A549 (cell line): ENCODE data around the gene TBC1D10A.

ENCODE experiments used
- CEBPB ChIP-seq, 2 experiments: fragments of >200 bp in 1 of 2; sonication (Bioruptor Twin) in 1 of 2; formaldehyde crosslinking in 1 of 2; IDR thresholded peaks; 2 replicates each; pipeline ENCODE4 v1.6.1; 2012 to 2016
- EP300 ChIP-seq, 2 experiments: fragments of >200 bp; sonication (Bioruptor Twin); formaldehyde crosslinking; IDR thresholded peaks; 2 replicates in 1 of 2; 3 replicates in 1 of 2; pipeline ENCODE4 v1.6.1; 2016 to 2017
- HDAC2 ChIP-seq: fragments of 200-600 bp; sonication (generic); IDR thresholded peaks from 2 replicates; pipeline ENCODE4 v1.6.1; 2016
- POLR2A ChIP-seq: IDR thresholded peaks from 2 replicates; pipeline ENCODE4 v1.6.1; 2012; ENCODE audit warnings: mild to moderate bottlenecking, low read length
- POLR2AphosphoS2 ChIP-seq: conservative IDR thresholded peaks from 2 replicates; pipeline ENCODE4 v1.6.1; 2012; ENCODE audit warnings: low read length, improper control_type of control experiment, inconsistent platforms
- RAD21 ChIP-seq, 2 experiments: fragments of >200 bp in 1 of 2; sonication (Bioruptor Twin) in 1 of 2; formaldehyde crosslinking in 1 of 2; IDR thresholded peaks in 1 of 2; conservative IDR thresholded peaks in 1 of 2; 2 replicates in 1 of 2; 3 replicates in 1 of 2; pipeline ENCODE4 v1.6.1; 2012 to 2018; ENCODE audit warnings: inconsistent platforms in 1 of 2
- RNF2 ChIP-seq: fragments of 200-600 bp; sonication (generic); IDR thresholded peaks from 2 replicates; pipeline ENCODE4 v1.6.1; 2016; ENCODE audit warnings: low read depth, mild to moderate bottlenecking, antibody characterized with exemption, moderate library complexity, borderline replicate concordance
- TF ChIP-seq, protein P1 (sequence below): IDR thresholded peaks from 2 replicates; pipeline ENCODE4 v1.6.1; 2012
- TF ChIP-seq, protein P2 (sequence below): fragments of >200 bp; sonication (Bioruptor Twin); formaldehyde crosslinking; IDR thresholded peaks from 3 replicates; pipeline ENCODE4 v1.5.1; 2016
- TF ChIP-seq, protein P3 (sequence below): fragments of 200-600 bp; sonication (generic); IDR thresholded peaks from 2 replicates; pipeline ENCODE4 v1.6.1; 2016; ENCODE audit warnings: antibody characterized with exemption, mild to moderate bottlenecking, moderate library complexity
- TF ChIP-seq, protein P4 (sequence below): IDR thresholded peaks from 2 replicates; pipeline ENCODE4 v1.6.1; 2012

DNA sequence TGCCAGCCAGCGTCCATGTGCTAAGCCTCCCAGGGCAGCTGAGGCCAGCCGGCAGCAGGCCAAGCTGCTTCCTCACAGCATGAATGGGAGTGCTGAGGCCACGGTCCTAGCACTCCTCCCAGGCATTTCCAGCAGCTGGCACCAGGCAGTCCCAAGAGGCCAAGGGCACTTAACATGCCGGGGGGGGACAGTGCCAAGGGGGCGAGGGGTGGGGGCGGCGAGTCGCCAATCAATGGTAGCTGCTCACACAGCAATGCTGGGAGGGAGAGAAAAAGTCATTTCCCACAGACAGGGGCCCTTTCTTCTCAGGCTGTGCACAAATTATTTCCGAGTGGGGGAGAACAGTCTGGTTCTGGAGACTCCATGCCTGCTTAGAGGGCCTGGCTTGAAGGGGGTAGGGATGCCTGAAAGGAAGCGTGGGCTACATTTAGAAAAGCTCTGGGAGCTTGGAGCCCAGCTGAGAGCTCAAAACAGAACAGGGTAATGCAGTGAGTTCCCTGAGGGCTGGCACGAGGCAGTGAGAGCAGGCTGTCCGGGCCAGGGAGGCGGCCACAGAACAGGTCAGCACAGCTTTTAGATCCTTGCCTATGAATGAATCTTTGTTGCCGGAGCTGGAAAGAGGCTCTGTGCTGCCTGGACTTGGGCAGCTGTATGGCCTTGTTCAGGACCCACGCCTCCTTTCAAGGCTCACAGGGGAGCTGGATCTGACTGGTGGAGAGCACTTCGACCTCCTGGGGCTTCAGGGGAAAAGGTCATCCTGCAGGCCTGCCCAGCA lies 14.4 kb upstream of the TBC1D10A start:
- TF ChIP-seq POLR2A (no peak), POLR2AphosphoS2 (no peak), EP300 (IDR thresholded peaks at IDR 0.05) (no peak), RNF2 (no peak), RAD21 (conservative IDR thresholded peaks at IDR 0.05 in 1 of 2, IDR thresholded peaks at IDR 0.05 in 1 of 2) (no peak), CEBPB (IDR thresholded peaks at IDR 0.05) (no peak), HDAC2 (no peak)
- TF ChIP-seq, protein P1, sequence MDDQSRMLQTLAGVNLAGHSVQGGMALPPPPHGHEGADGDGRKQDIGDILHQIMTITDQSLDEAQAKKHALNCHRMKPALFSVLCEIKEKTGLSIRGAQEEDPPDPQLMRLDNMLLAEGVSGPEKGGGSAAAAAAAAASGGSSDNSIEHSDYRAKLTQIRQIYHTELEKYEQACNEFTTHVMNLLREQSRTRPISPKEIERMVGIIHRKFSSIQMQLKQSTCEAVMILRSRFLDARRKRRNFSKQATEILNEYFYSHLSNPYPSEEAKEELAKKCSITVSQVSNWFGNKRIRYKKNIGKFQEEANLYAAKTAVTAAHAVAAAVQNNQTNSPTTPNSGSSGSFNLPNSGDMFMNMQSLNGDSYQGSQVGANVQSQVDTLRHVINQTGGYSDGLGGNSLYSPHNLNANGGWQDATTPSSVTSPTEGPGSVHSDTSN = no peak
- TF ChIP-seq, protein P2, sequence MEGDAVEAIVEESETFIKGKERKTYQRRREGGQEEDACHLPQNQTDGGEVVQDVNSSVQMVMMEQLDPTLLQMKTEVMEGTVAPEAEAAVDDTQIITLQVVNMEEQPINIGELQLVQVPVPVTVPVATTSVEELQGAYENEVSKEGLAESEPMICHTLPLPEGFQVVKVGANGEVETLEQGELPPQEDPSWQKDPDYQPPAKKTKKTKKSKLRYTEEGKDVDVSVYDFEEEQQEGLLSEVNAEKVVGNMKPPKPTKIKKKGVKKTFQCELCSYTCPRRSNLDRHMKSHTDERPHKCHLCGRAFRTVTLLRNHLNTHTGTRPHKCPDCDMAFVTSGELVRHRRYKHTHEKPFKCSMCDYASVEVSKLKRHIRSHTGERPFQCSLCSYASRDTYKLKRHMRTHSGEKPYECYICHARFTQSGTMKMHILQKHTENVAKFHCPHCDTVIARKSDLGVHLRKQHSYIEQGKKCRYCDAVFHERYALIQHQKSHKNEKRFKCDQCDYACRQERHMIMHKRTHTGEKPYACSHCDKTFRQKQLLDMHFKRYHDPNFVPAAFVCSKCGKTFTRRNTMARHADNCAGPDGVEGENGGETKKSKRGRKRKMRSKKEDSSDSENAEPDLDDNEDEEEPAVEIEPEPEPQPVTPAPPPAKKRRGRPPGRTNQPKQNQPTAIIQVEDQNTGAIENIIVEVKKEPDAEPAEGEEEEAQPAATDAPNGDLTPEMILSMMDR = no peak
- TF ChIP-seq, protein P3, sequence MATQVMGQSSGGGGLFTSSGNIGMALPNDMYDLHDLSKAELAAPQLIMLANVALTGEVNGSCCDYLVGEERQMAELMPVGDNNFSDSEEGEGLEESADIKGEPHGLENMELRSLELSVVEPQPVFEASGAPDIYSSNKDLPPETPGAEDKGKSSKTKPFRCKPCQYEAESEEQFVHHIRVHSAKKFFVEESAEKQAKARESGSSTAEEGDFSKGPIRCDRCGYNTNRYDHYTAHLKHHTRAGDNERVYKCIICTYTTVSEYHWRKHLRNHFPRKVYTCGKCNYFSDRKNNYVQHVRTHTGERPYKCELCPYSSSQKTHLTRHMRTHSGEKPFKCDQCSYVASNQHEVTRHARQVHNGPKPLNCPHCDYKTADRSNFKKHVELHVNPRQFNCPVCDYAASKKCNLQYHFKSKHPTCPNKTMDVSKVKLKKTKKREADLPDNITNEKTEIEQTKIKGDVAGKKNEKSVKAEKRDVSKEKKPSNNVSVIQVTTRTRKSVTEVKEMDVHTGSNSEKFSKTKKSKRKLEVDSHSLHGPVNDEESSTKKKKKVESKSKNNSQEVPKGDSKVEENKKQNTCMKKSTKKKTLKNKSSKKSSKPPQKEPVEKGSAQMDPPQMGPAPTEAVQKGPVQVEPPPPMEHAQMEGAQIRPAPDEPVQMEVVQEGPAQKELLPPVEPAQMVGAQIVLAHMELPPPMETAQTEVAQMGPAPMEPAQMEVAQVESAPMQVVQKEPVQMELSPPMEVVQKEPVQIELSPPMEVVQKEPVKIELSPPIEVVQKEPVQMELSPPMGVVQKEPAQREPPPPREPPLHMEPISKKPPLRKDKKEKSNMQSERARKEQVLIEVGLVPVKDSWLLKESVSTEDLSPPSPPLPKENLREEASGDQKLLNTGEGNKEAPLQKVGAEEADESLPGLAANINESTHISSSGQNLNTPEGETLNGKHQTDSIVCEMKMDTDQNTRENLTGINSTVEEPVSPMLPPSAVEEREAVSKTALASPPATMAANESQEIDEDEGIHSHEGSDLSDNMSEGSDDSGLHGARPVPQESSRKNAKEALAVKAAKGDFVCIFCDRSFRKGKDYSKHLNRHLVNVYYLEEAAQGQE = no peak
- TF ChIP-seq, protein P4, sequence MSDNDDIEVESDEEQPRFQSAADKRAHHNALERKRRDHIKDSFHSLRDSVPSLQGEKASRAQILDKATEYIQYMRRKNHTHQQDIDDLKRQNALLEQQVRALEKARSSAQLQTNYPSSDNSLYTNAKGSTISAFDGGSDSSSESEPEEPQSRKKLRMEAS = no peak
